Stimulated activated CD4-positive, alpha-beta T cell treated with anti-CD3 and anti-CD28 coated beads, TNF-alpha, amount 100 ng/mL, for 48 hours (primary cell): ENCODE measurements around the gene EEIG2.
"Not testable (repeated sequence)": the region's sequence is repeated elsewhere in the genome, so short reads cannot be mapped to it uniquely, and the experiment has no call there.

Experiments
- DNase-seq, 3 donors: peaks; one replicate each; pipeline ENCODE4 v3.0.0-alpha.2; 2020; ENCODE audit warnings: low read depth in 3 of 3

EEIG2 gene

GRCh38 chr1:108559215-108560186 is at the start of gene EEIG2:
EEIG2 (plus strand) TSS chr1:108560100; CDS start chr1:108560429, 329 bp downstream.
- DNase-seq, result peak; percentile 80 to 84 (median 80)

- DNase-seq, result no peak
These were observed 48.1 kb upstream of the EEIG2 start for GRCh38 chr1:108511764-108512163.

GRCh38 chr1:108512239-108513043 is 47.5 kb upstream of the EEIG2 start:
- no peak for DNase-seq

- no peak for DNase-seq
These were observed 46.9 kb upstream of the EEIG2 start for GRCh38 chr1:108513044-108513415.

GRCh38 chr1:108513914-108514313 is 46.0 kb upstream of the EEIG2 start:
- DNase-seq, result not testable (repeated sequence)

GRCh38 chr1:108517301-108517897 is 42.5 kb upstream of the EEIG2 start:
- not testable (repeated sequence) for DNase-seq

- no peak for DNase-seq
These were observed 37.9 kb upstream of the EEIG2 start for GRCh38 chr1:108521990-108522393.

GRCh38 chr1:108523829-108524228 is 36.1 kb upstream of the EEIG2 start:
- no peak for DNase-seq

- no peak for DNase-seq
These were observed 35.2 kb upstream of the EEIG2 start for GRCh38 chr1:108524676-108525075.

GRCh38 chr1:108527135-108527534 is 32.8 kb upstream of the EEIG2 start:
- DNase-seq, result no peak

- no peak for DNase-seq
These were observed 32.1 kb upstream of the EEIG2 start for GRCh38 chr1:108527837-108528236.

GRCh38 chr1:108531444-108531843 is 28.5 kb upstream of the EEIG2 start:
- no peak for DNase-seq

- no peak for DNase-seq
These were observed 27.2 kb upstream of the EEIG2 start for GRCh38 chr1:108532730-108533129.

- DNase-seq, result no peak
These were observed 26.4 kb upstream of the EEIG2 start for GRCh38 chr1:108533351-108534083.

- DNase-seq, result no peak
These were observed 25.1 kb upstream of the EEIG2 start for GRCh38 chr1:108534759-108535158.

- not testable (repeated sequence) for DNase-seq
These were observed 24.5 kb upstream of the EEIG2 start for GRCh38 chr1:108535315-108535897.

- DNase-seq, result not testable (repeated sequence)
These were observed 23.9 kb upstream of the EEIG2 start for GRCh38 chr1:108536021-108536420.

- DNase-seq, result not testable (repeated sequence)
These were observed 23.1 kb upstream of the EEIG2 start for GRCh38 chr1:108536791-108537190.

GRCh38 chr1:108537976-108538375 is 21.9 kb upstream of the EEIG2 start:
- DNase-seq, result no peak

GRCh38 chr1:108540977-108541376 is 18.9 kb upstream of the EEIG2 start:
- DNase-seq, result no peak

GRCh38 chr1:108541861-108542260 is 18.0 kb upstream of the EEIG2 start:
- no peak for DNase-seq
